Fibroblast of villous mesenchyme (primary cell): Measurements from ENCODE around the gene UGT1A1. TPM values are rescaled to one million over a fixed set of nuclear protein-coding genes. Genes with fewer than 3 reads are reported as not detected.

Source experiments
- DNase-seq: peaks from one replicate; pipeline ENCODE4 v3.0.0-alpha.2; 2010; ENCODE audit warnings: low read depth
- H3K4me3 ChIP-seq: 2 replicates; pipeline ENCODE4 v1.5.1; 2011; ENCODE audit warnings: low read depth, mild to moderate bottlenecking, low read length
- CTCF ChIP-seq: IDR thresholded peaks from 2 replicates; pipeline ENCODE4 v1.5.1; 2012; ENCODE audit warnings: low read depth, mild to moderate bottlenecking, low read length; ENCODE audit not compliant: insufficient read depth
- total RNA-seq: library from RNA; depleted of rRNA; stranded (reverse); fragments of >200 nt; gene quantifications from 2 replicates; pipeline ENCODE4 v1.2.3, GENCODE V29; 2012

The UGT1A1 gene
- total RNA-seq, result not detected in 2 replicates

- no peak for TF ChIP-seq CTCF
- H3K4me3 ChIP-seq, result no peak within 1 kb of the TSS
- DNase-seq, result no peak
These were observed at the start of gene UGT1A1 for GRCh38 chr2:233760043-233760442. Gene UGT1A1, plus strand, starts transcription at chr2:233760270. Its CDS starts 18 bp downstream, at chr2:233760288.

- H3K4me3 ChIP-seq, result no peak overlapping the region
- peak; percentile 81 for DNase-seq
- peak; percentile 98 for TF ChIP-seq CTCF
These were observed 48.6 kb upstream of the UGT1A1 start for GRCh38 chr2:233711312-233712008.

GRCh38 chr2:233712611-233713261 lies 47.3 kb upstream of the UGT1A1 start, which contains the start of gene UGT1A5:
Gene UGT1A5, plus strand, starts transcription at chr2:233712907. Its CDS starts 85 bp downstream, at chr2:233712992.
- TF ChIP-seq CTCF, result no peak
- no peak for DNase-seq
- no peak within 1 kb of the TSS for H3K4me3 ChIP-seq

- no peak overlapping the region for H3K4me3 ChIP-seq
- no peak for DNase-seq
- TF ChIP-seq CTCF, result no peak
These were observed 46.8 kb upstream of the UGT1A1 start for GRCh38 chr2:233713262-233713615.

GRCh38 chr2:233714121-233714520 lies 45.9 kb upstream of the UGT1A1 start:
- TF ChIP-seq CTCF, result no peak
- no peak for DNase-seq

GRCh38 chr2:233718552-233718951 lies 41.5 kb upstream of the UGT1A1 start, which contains the start of gene UGT1A4:
Gene UGT1A4, plus strand, starts transcription at chr2:233718736. Its CDS starts 85 bp downstream, at chr2:233718821.
- TF ChIP-seq CTCF, result no peak
- H3K4me3 ChIP-seq, result no peak within 1 kb of the TSS
- no peak for DNase-seq

More at GRCh38 chr2:233714121-233714520, 45.9 kb upstream of the UGT1A1 start:
- H3K4me3 ChIP-seq, result no peak overlapping the region
